Gastrocnemius medialis (tissue), 4 donors: ENCODE measurements around the gene EPHA8. TPM values are rescaled to one million over a fixed set of nuclear protein-coding genes. Genes with fewer than 3 reads are reported as not detected.

Source experiments
- ATAC-seq, 2 donors: fragments of 150-250 bp; one replicate each; pipeline ENCODE4 v1.9.1; 2016
- DNase-seq, 2 donors: peaks; one replicate each; pipeline ENCODE4 v3.0.0-alpha.2; 2019
- H3K27ac ChIP-seq, 4 donors: fragments of 200-600 bp; sonication (generic); 1 replicate in 1 of 4; 2 replicates in 3 of 4; pipeline ENCODE4 v1.5.1; 2016 to 2018; ENCODE audit warnings: mild to moderate bottlenecking in 2 of 4, moderate library complexity in 1 of 4
- H3K27me3 ChIP-seq, 3 donors: fragments of 200-600 bp; sonication (generic) in 2 of 3; 1 replicate in 1 of 3; 2 replicates in 2 of 3; pipeline versions ENCODE4 v1.5.1 to v1.6.0; 2016 to 2019; ENCODE audit warnings: mild to moderate bottlenecking in 1 of 3, moderate library complexity in 1 of 3
- H3K36me3 ChIP-seq, 2 donors: fragments of 200-600 bp; sonication (generic) in 1 of 2; one replicate each; pipeline ENCODE4 v1.5.1; 2017 to 2018
- H3K4me1 ChIP-seq, 2 donors: fragments of 200-600 bp; sonication (generic) in 1 of 2; one replicate each; pipeline ENCODE4 v1.5.1; 2016 to 2017; ENCODE audit warnings: mild to moderate bottlenecking in 2 of 2
- H3K4me3 ChIP-seq, 4 donors: fragments of 200-600 bp; sonication (generic) in 3 of 4; 1 replicate in 1 of 4; 2 replicates in 3 of 4; pipeline ENCODE4 v1.5.1; 2016 to 2019; ENCODE audit warnings: mild to moderate bottlenecking in 2 of 4
- H3K9me3 ChIP-seq, 3 donors: fragments of 200-600 bp; sonication (generic) in 2 of 3; 1 replicate in 1 of 3; 2 replicates in 2 of 3; pipeline ENCODE4 v1.5.1; 2016 to 2019
- POLR2A ChIP-seq, 2 donors: fragments of 450-650 bp; IDR thresholded peaks; one replicate each; pipeline ENCODE4 v1.6.1; 2017; ENCODE audit warnings: antibody characterized with exemption in 2 of 2, mild to moderate bottlenecking in 2 of 2, moderate library complexity in 2 of 2
- in situ Hi-C, 4 donors: fragments of 200-750 bp; cut with MboI; loops; one replicate each; pipeline versions ENCODE4 v1.15.0 to v1.8.0; 2017; ENCODE audit warnings: low sequenced_read_pairs in 4 of 4
- intact Hi-C: fragments of 100-400 bp; cut with DNase I; formaldehyde crosslinking; loops from one replicate; pipeline ENCODE4 v1.15.1; 2023; ENCODE audit warnings: low total_unique reads
- total RNA-seq, 4 donors: library from RNA; depleted of rRNA; stranded (reverse); fragments of >200 nt; gene quantifications; one replicate each; pipeline versions ENCODE4 v1.1.0 to v1.2.3, GENCODE V29; 2016
- TF ChIP-seq, protein P1 (sequence below), 5 experiments: fragments of 450-650 bp in 3 of 5; fragments of 200-600 bp in 2 of 5; sonication (generic) in 2 of 5; IDR thresholded peaks in 4 of 5; conservative IDR thresholded peaks in 1 of 5; 1 replicate in 4 of 5; 2 replicates in 1 of 5; pipeline ENCODE4 v1.5.1; 2016 to 2019; ENCODE audit warnings: antibody characterized with exemption in 5 of 5, mild to moderate bottlenecking in 3 of 5, moderate library complexity in 3 of 5

Gene EPHA8
- total RNA-seq, 4 donors from 2014 or later: not detected

DNA sequence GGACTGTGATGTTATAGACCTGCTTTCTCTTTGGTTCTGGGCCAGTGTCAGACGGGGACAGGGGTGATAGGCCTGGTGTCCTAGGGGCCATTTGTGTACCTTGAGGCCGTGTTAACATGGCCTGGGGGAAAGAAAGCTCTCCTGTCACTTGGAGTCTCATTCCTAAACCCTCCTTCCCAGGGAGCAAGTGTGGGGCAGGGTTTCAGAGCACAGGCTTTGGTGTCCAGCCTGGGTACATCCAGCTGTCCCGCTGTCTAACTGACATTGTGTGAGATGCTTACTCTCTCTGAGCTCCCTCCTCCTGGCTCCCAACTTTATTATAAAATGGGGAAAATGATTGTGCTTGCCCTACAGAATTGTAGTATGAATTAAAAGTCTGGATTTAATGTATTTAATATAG, 32.6 kb upstream of the EPHA8 start:
- in situ Hi-C loops: no loop called here
- Histone ChIP-seq H3K9me3 (no peaks in the 10 kb centered on the region), H3K4me1 (peaks cover 0 to 4% of the 10 kb centered on the region in 2 donors), H3K27ac (no peak overlapping the region), H3K36me3 (peaks cover 0 to 24% of the 10 kb centered on the region in 2 donors), H3K4me3 (no peak overlapping the region), H3K27me3 (no peaks in the 10 kb centered on the region)
- TF ChIP-seq, protein P1, sequence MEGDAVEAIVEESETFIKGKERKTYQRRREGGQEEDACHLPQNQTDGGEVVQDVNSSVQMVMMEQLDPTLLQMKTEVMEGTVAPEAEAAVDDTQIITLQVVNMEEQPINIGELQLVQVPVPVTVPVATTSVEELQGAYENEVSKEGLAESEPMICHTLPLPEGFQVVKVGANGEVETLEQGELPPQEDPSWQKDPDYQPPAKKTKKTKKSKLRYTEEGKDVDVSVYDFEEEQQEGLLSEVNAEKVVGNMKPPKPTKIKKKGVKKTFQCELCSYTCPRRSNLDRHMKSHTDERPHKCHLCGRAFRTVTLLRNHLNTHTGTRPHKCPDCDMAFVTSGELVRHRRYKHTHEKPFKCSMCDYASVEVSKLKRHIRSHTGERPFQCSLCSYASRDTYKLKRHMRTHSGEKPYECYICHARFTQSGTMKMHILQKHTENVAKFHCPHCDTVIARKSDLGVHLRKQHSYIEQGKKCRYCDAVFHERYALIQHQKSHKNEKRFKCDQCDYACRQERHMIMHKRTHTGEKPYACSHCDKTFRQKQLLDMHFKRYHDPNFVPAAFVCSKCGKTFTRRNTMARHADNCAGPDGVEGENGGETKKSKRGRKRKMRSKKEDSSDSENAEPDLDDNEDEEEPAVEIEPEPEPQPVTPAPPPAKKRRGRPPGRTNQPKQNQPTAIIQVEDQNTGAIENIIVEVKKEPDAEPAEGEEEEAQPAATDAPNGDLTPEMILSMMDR (IDR thresholded peaks at IDR 0.05 in 4 of 5, conservative IDR thresholded peaks at IDR 0.05 in 1 of 5): no peak
- no peak for TF ChIP-seq POLR2A (IDR thresholded peaks at IDR 0.05)
- intact Hi-C loops: no loop called here
- ATAC-seq (no peak), DNase-seq (no peak)

DNA sequence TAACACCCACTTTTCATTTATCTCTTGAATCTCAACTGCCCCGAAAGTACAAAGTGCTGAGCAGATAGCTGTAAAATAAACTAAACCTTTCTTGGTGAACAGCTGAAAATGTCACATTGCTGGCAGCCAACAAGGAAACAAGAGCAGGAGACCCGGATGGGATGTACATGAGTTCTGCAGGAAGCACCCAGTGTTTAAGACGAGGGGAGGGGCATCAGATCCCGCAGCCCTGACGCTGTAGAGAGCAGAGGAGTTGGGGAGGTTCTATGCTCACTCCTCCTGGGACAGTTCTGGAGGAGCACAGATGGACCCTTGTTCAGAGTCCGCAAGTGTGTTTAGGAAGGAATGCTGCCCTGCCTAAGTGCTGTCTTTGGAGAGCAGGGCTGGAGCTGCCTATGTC, 32.0 kb upstream of the EPHA8 start:
- no peak overlapping the region for H3K27ac ChIP-seq

DNA sequence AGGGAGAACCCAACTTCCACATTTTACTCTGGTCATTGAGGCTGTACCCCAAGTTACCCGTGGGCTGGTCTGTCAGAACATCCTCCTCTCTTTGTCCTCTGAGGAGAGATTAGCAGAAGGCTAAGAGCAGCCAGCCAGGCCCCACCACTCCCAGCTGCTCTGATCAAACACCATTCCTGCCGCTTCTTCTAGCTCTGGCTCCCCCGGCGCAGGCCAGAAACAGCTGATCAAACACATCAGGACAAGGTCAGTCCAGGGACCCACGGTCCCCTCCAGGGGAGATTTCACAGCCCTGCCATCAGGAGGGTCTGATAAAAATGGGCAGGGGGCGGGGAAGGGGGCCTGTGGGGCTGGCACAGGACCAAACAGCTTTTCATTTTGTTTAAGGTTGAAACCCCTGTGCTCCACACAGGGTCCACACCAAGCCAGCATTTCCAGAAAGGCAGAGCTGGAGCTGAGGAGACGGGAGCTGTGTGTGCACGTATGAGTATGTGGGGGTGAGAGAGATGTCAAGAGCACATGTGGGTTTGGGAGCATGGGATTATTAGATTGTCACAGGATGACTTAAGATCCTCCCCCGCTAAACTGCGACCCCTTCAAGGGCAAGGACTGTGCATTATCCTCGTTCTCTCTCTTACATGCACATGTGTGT, 29.9 kb upstream of the EPHA8 start:
- peaks cover 0 to 4% of the 10 kb centered on the region in 2 donors for H3K4me1 ChIP-seq
- in situ Hi-C loops: no loop called here
- no peaks in the 10 kb centered on the region for H3K9me3 ChIP-seq
- no peak overlapping the region for H3K27ac ChIP-seq
- intact Hi-C loops: no loop called here
- H3K27me3 ChIP-seq: no peaks in the 10 kb centered on the region
- no peak for TF ChIP-seq POLR2A (IDR thresholded peaks at IDR 0.05)
- DNase-seq: no peak
- no peaks in the 10 kb centered on the region for H3K36me3 ChIP-seq
- no peak for ATAC-seq
- no peak overlapping the region for H3K4me3 ChIP-seq

More for the DNA sequence above, 32.0 kb upstream of the EPHA8 start:
- TF ChIP-seq POLR2A (IDR thresholded peaks at IDR 0.05): no peak
- TF ChIP-seq, protein P1 (IDR thresholded peaks at IDR 0.05 in 4 of 5, conservative IDR thresholded peaks at IDR 0.05 in 1 of 5): no peak
- Histone ChIP-seq H3K9me3 (no peaks in the 10 kb centered on the region), H3K27me3 (no peaks in the 10 kb centered on the region), H3K4me3 (no peak overlapping the region), H3K36me3 (peaks cover 0 to 19% of the 10 kb centered on the region in 2 donors), H3K4me1 (peaks cover 0 to 4% of the 10 kb centered on the region in 2 donors)
- intact Hi-C loops: no loop called here
- in situ Hi-C loops: no loop called here
- DNase-seq (no peak), ATAC-seq (no peak)

DNA sequence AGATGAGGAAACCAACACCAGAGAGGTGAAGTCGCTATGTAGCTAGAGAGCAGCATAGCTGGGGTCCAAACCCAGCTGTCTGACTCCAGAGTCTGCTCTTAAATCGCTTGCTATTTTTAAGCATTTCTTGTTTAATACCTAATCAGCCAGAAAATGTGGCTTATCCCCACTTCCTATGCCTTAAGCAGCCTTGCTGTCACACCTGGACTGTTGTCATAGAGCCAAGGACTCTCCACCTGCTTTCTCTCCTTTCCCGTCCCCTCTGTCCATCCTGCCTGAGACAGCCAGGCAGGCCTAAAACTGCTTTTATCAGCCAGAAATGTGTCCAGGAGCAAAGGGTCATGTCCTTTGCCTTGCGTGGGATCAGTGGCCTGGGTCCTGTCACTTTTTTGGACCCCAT, 28.3 kb upstream of the EPHA8 start:
- TF ChIP-seq POLR2A (IDR thresholded peaks at IDR 0.05): no peak
- TF ChIP-seq, protein P1 (IDR thresholded peaks at IDR 0.05 in 4 of 5, conservative IDR thresholded peaks at IDR 0.05 in 1 of 5): no peak
- ATAC-seq: no peak
- no peak for DNase-seq
- Histone ChIP-seq H3K36me3 (no peaks in the 10 kb centered on the region), H3K27ac (no peak overlapping the region), H3K27me3 (no peaks in the 10 kb centered on the region), H3K4me3 (no peak overlapping the region), H3K9me3 (no peaks in the 10 kb centered on the region), H3K4me1 (peaks cover 0 to 4% of the 10 kb centered on the region in 2 donors)
- intact Hi-C loops: no loop called here
- in situ Hi-C loops: no loop called here

DNA sequence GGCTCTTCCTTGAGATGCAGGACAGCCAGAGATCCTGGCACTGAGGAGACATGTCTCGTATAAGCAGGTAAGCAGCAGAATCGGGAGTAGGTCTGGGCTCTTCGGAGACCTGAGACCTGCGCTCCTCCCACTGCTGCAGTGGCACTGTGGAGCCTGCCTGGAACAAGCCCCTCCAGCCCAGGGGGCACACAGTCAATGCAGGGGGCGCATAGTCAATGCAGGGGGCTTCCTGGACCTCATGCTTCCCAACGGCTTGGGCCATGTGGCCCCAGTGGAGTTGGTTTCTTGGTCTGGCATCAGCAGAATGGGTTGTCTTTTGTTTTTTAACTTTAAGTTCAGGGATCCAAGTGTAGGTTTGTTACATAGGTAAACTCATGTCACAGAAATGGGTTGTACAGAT, 27.9 kb upstream of the EPHA8 start:
- Histone ChIP-seq H3K27me3 (no peaks in the 10 kb centered on the region), H3K4me3 (no peak overlapping the region), H3K27ac (no peak overlapping the region), H3K9me3 (no peaks in the 10 kb centered on the region), H3K4me1 (peaks cover 0 to 4% of the 10 kb centered on the region in 2 donors), H3K36me3 (no peaks in the 10 kb centered on the region)
- TF ChIP-seq, protein P1 (IDR thresholded peaks at IDR 0.05 in 4 of 5, conservative IDR thresholded peaks at IDR 0.05 in 1 of 5): no peak
- no peak for TF ChIP-seq POLR2A (IDR thresholded peaks at IDR 0.05)
- DNase-seq (no peak), ATAC-seq (no peak)
- in situ Hi-C loops: no loop called here
- intact Hi-C loops: no loop called here
